H9 (cell line): ENCODE data around the gene RDH5. TPM values are rescaled to one million over a fixed set of nuclear protein-coding genes. Genes with fewer than 3 reads are reported as not detected.

Experiments
- DNase-seq: peaks from one replicate; pipeline ENCODE4 v3.0.0-alpha.2; 2017
- H2AFZ ChIP-seq: one replicate; pipeline ENCODE4 v1.6.1; 2013; ENCODE audit warnings: mild to moderate bottlenecking, low read length, control low read depth, moderate library complexity
- H2AK5ac ChIP-seq: 2 replicates; pipeline ENCODE4 v1.6.1; 2013; ENCODE audit warnings: low read length, control low read depth, mixed read lengths; ENCODE audit not compliant: insufficient read length
- H2BK120ac ChIP-seq: one replicate; pipeline ENCODE4 v1.6.1; 2013; ENCODE audit warnings: low read depth, mild to moderate bottlenecking, low read length, control low read depth, inconsistent platforms; ENCODE audit not compliant: poor library complexity, severe bottlenecking
- H2BK12ac ChIP-seq: 2 replicates; pipeline ENCODE4 v1.6.1; 2013; ENCODE audit warnings: low read length, control low read depth, mixed read lengths, low read depth; ENCODE audit not compliant: insufficient read length
- H2BK15ac ChIP-seq: 2 replicates; pipeline ENCODE4 v1.6.1; 2013; ENCODE audit warnings: low read depth, low read length, control low read depth
- H2BK20ac ChIP-seq: one replicate; pipeline ENCODE4 v1.6.1; 2013; ENCODE audit warnings: low read depth, mild to moderate bottlenecking, low read length, control low read depth, inconsistent platforms; ENCODE audit not compliant: poor library complexity, severe bottlenecking
- H2BK5ac ChIP-seq: 2 replicates; pipeline ENCODE4 v1.6.1; 2013; ENCODE audit warnings: low read length, control low read depth, mixed read lengths; ENCODE audit not compliant: insufficient read length
- H3K14ac ChIP-seq: 2 replicates; pipeline ENCODE4 v1.6.1; 2013; ENCODE audit warnings: low read length, control low read depth; ENCODE audit not compliant: insufficient read depth
- H3K18ac ChIP-seq: 2 replicates; pipeline ENCODE4 v1.6.1; 2013; ENCODE audit warnings: low read depth, mild to moderate bottlenecking, mixed read lengths, low read length, control low read depth; ENCODE audit not compliant: insufficient read length
- H3K23ac ChIP-seq: 2 replicates; pipeline ENCODE4 v1.6.1; 2013; ENCODE audit warnings: low read length, control low read depth, mixed read lengths, low read depth; ENCODE audit not compliant: insufficient read length
- H3K23me2 ChIP-seq: 2 replicates; pipeline ENCODE4 v1.6.1; 2013; ENCODE audit warnings: low read depth, mild to moderate bottlenecking, mixed read lengths, low read length, control low read depth; ENCODE audit not compliant: insufficient read length, poor library complexity, severe bottlenecking
- H3K27ac ChIP-seq: 2 replicates; pipeline ENCODE4 v1.5.1; 2013; ENCODE audit warnings: low read length, control low read depth, mixed read lengths, low read depth; ENCODE audit not compliant: insufficient read length
- H3K27me3 ChIP-seq: 2 replicates; pipeline ENCODE4 v1.6.1; 2013; ENCODE audit warnings: low read length, control low read depth, inconsistent platforms; ENCODE audit not compliant: insufficient read depth
- H3K4ac ChIP-seq: 2 replicates; pipeline ENCODE4 v1.6.1; 2013; ENCODE audit warnings: low read depth, mild to moderate bottlenecking, control low read depth, inconsistent platforms, low read length, moderate library complexity
- H3K4me1 ChIP-seq: 2 replicates; pipeline ENCODE4 v1.6.1; 2013; ENCODE audit warnings: low read length, control low read depth, inconsistent platforms; ENCODE audit not compliant: insufficient read depth
- H3K4me2 ChIP-seq: 2 replicates; pipeline ENCODE4 v1.6.1; 2013; ENCODE audit warnings: low read length, control low read depth, mixed read lengths; ENCODE audit not compliant: insufficient read length, insufficient read depth
- H3K56ac ChIP-seq: 2 replicates; pipeline ENCODE4 v1.6.1; 2013; ENCODE audit warnings: low read depth, mild to moderate bottlenecking, mixed read lengths, low read length, control low read depth; ENCODE audit not compliant: insufficient read length
- H3K79me1 ChIP-seq: 2 replicates; pipeline ENCODE4 v1.6.1; 2013; ENCODE audit warnings: low read depth, mild to moderate bottlenecking, moderate library complexity, low read length, control low read depth, inconsistent platforms; ENCODE audit not compliant: insufficient read depth, poor library complexity, severe bottlenecking
- H3K79me2 ChIP-seq: 2 replicates; pipeline ENCODE4 v1.6.1; 2013; ENCODE audit warnings: low read length, control low read depth, inconsistent platforms; ENCODE audit not compliant: insufficient read depth
- H3K9ac ChIP-seq: 2 replicates; pipeline ENCODE4 v1.6.1; 2013; ENCODE audit warnings: low read length, control low read depth, mixed read lengths; ENCODE audit not compliant: insufficient read length; ENCODE audit errors: extremely low read depth
- H3K9me3 ChIP-seq: one replicate; pipeline ENCODE4 v1.6.1; 2013; ENCODE audit warnings: low read depth, low read length, inconsistent platforms; ENCODE audit not compliant: control insufficient read depth
- H3T11ph ChIP-seq: one replicate; pipeline ENCODE4 v1.6.1; 2013; ENCODE audit warnings: mild to moderate bottlenecking, low read length, control low read depth, inconsistent platforms
- H4K20me1 ChIP-seq: one replicate; pipeline ENCODE4 v1.6.1; 2013; ENCODE audit not compliant: control insufficient read depth, insufficient read length, insufficient read depth
- H4K5ac ChIP-seq: 2 replicates; pipeline ENCODE4 v1.6.1; 2013; ENCODE audit warnings: low read depth, mild to moderate bottlenecking, mixed read lengths, low read length, control low read depth; ENCODE audit not compliant: insufficient read length
- H4K8ac ChIP-seq: replicated peaks from 2 replicates; pipeline ENCODE4 v1.6.1; 2013; ENCODE audit warnings: low read length, control low read depth, mixed read lengths, low read depth; ENCODE audit not compliant: insufficient read length
- H4K91ac ChIP-seq: 2 replicates; pipeline ENCODE4 v1.6.1; 2013; ENCODE audit warnings: low read depth, mild to moderate bottlenecking, moderate library complexity, mixed read lengths, low read length, control low read depth; ENCODE audit not compliant: insufficient read length
- H3K27ac Mint-ChIP-seq, 3 experiments: 2 replicates in 2 of 3; 3 replicates in 1 of 3; pipeline ENCODE4 v1.8.0; 2020 to 2021; ENCODE audit warnings: mixed read lengths in 3 of 3, mild to moderate bottlenecking in 1 of 3, moderate library complexity in 1 of 3
- H3K27me3 Mint-ChIP-seq: 2 replicates; pipeline ENCODE4 v1.8.0; 2021; ENCODE audit warnings: low read depth, mild to moderate bottlenecking, moderate library complexity, mixed read lengths
- H3K36me3 Mint-ChIP-seq, 3 experiments: 2 replicates in 2 of 3; 3 replicates in 1 of 3; pipeline ENCODE4 v1.8.0; 2020 to 2021; ENCODE audit warnings: low read depth in 3 of 3, mixed read lengths in 3 of 3; ENCODE audit not compliant: insufficient read depth in 1 of 3
- H3K4me1 Mint-ChIP-seq, 2 experiments: 2 replicates each; pipeline ENCODE4 v1.8.0; 2020; ENCODE audit warnings: mixed read lengths in 2 of 2
- H3K4me3 Mint-ChIP-seq, 2 experiments: 2 replicates in 1 of 2; 3 replicates in 1 of 2; pipeline ENCODE4 v1.8.0; 2020 to 2021; ENCODE audit warnings: mild to moderate bottlenecking in 2 of 2, mixed read lengths in 2 of 2, moderate library complexity in 1 of 2
- H3K9me3 Mint-ChIP-seq, 2 experiments: 2 replicates in 1 of 2; 3 replicates in 1 of 2; pipeline ENCODE4 v1.8.0; 2020; ENCODE audit warnings: mild to moderate bottlenecking in 2 of 2, mixed read lengths in 2 of 2, moderate library complexity in 1 of 2
- total RNA-seq: library from RNA; stranded (reverse); gene quantifications from 2 replicates; pipeline ENCODE4 v1.2.1, GENCODE V29; 2021
- TF ChIP-seq, protein P1 (sequence below): fragments of 200-600 bp; sonication (generic); conservative IDR thresholded peaks from 3 replicates; pipeline ENCODE4 v1.8.0; 2021; ENCODE audit warnings: antibody characterized with exemption, mild to moderate bottlenecking

Gene RDH5
- total RNA-seq, 1 experiment from 2014 or later = 6.6 TPM

- Histone ChIP-seq H2BK120ac (no peak overlapping the region), H2AFZ (no peak overlapping the region), H3K18ac (no peak overlapping the region), H2BK12ac (no peak overlapping the region), H3K56ac (no peak overlapping the region), H4K5ac (no peak overlapping the region), H3K4me2 (no peak overlapping the region), H3K14ac (no peak overlapping the region), H3K9me3 (no peaks in the 10 kb centered on the region), H3K23me2 (no peaks in the 10 kb centered on the region), H3K27ac (no peak overlapping the region), H3K4ac (no peak overlapping the region), H3K9ac (no peak overlapping the region), H3K23ac (no peak overlapping the region), H2AK5ac (no peak overlapping the region), H3T11ph (no peak overlapping the region), H2BK20ac (no peak overlapping the region), H3K27me3 (no peaks in the 10 kb centered on the region), H4K91ac (no peak overlapping the region), H2BK5ac (no peak overlapping the region), H3K79me2 (no peaks in the 10 kb centered on the region), H2BK15ac (no peak overlapping the region), H4K20me1 (no peaks in the 10 kb centered on the region), H3K4me1 (0 out of 2 replicates have a peak, but pooled peaks cover 3% of the 10 kb centered on the region), H4K8ac (no peak overlapping the region), H3K79me1 (no peaks in the 10 kb centered on the region)
- Mint-ChIP-seq H3K36me3 (peaks cover 38 to 71% (median 58%) of the 10 kb centered on the region in 3 experiments), H3K27ac (no peak overlapping the region), H3K4me3 (no peak overlapping the region), H3K4me1 (peaks cover 12 to 21% of the 10 kb centered on the region in 2 experiments), H3K9me3 (no peaks in the 10 kb centered on the region; a peak in 1 of 5 replicates), H3K27me3 (no peaks in the 10 kb centered on the region)
- TF ChIP-seq, protein P1, sequence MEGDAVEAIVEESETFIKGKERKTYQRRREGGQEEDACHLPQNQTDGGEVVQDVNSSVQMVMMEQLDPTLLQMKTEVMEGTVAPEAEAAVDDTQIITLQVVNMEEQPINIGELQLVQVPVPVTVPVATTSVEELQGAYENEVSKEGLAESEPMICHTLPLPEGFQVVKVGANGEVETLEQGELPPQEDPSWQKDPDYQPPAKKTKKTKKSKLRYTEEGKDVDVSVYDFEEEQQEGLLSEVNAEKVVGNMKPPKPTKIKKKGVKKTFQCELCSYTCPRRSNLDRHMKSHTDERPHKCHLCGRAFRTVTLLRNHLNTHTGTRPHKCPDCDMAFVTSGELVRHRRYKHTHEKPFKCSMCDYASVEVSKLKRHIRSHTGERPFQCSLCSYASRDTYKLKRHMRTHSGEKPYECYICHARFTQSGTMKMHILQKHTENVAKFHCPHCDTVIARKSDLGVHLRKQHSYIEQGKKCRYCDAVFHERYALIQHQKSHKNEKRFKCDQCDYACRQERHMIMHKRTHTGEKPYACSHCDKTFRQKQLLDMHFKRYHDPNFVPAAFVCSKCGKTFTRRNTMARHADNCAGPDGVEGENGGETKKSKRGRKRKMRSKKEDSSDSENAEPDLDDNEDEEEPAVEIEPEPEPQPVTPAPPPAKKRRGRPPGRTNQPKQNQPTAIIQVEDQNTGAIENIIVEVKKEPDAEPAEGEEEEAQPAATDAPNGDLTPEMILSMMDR = no peak
- DNase-seq = no peak
These were observed 42.5 kb downstream of the RDH5 start for GRCh38 chr12:55762646-55763045.
